SH-SY5Y (cell line): ENCODE data around the gene MYT1.

ENCODE experiments used
- GATA2 ChIP-seq: IDR thresholded peaks from 2 replicates; pipeline ENCODE4 v1.6.1; 2011; ENCODE audit warnings: mild to moderate bottlenecking, low read depth, low read length
- GATA3 ChIP-seq: IDR thresholded peaks from 2 replicates; pipeline ENCODE4 v1.6.1; 2011; ENCODE audit warnings: low read depth, mild to moderate bottlenecking, low read length, moderate library complexity

DNA sequence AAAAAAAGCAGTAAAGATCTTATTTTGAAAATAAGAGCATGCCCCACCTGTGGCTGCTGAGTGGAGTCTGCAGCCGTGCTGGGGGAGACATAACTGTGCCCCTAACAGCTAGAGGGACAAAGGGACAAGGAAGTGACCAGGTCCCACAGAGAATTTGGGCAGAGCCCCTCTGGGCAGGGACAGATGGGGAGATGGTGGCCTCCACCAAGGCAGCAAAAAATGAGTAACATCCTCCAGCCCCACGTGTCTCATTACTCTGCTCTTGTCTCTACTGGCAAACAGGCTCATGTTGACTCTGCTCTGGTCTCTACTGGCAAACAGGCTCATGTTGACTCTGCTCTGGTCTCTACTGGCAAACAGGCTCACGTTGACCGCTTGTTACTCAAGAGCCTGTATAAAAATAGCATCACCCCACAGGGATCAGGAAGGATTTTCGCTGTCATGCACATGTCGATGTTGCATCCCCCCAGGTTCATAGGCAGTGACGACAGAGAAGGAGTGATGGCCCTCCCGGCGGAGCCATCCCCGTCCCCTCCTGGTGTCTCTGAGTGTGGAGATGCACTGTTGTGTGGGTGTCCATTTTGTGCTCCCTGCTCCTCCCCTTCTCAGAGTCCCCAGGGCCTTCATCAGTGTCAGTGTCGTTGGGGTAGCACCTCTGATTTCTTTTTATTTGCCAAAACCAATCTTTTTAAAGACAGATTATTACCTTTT, 74.0 kb downstream of the MYT1 start:
- no peak for TF ChIP-seq GATA2
- TF ChIP-seq GATA3, result no peak
